Mesenchymal stem cell (in vitro differentiated cells and primary cell): ENCODE results near the gene SEMA3A.

Experiments
- DNase-seq: peaks from one replicate; pipeline ENCODE4 v3.0.0-alpha.2; 2013
- H2AFZ ChIP-seq: one replicate; pipeline ENCODE4 v1.6.1; 2013; ENCODE audit warnings: low read depth, mild to moderate bottlenecking, control low read depth, inconsistent platforms, low read length, moderate library complexity
- H2AK5ac ChIP-seq: 2 replicates; pipeline ENCODE4 v1.6.1; 2013; ENCODE audit warnings: low read length, moderate library complexity, mild to moderate bottlenecking, inconsistent platforms; ENCODE audit not compliant: severe bottlenecking
- H2BK120ac ChIP-seq: one replicate; pipeline ENCODE4 v1.6.1; 2013; ENCODE audit warnings: low read depth, mild to moderate bottlenecking, inconsistent platforms, low read length, moderate library complexity
- H2BK12ac ChIP-seq, 2 experiments: one replicate each; pipeline ENCODE4 v1.6.1; 2013; ENCODE audit warnings: inconsistent platforms in 2 of 2, low read length in 2 of 2, mild to moderate bottlenecking in 2 of 2, moderate library complexity in 2 of 2, control low read depth in 1 of 2
- H2BK15ac ChIP-seq: one replicate; pipeline ENCODE4 v1.6.1; 2013; ENCODE audit warnings: mild to moderate bottlenecking, low read depth, inconsistent platforms; ENCODE audit not compliant: poor library complexity, severe bottlenecking
- H2BK5ac ChIP-seq: 2 replicates; pipeline ENCODE4 v1.6.1; 2013; ENCODE audit warnings: low read depth, mild to moderate bottlenecking, low read length, control low read depth, inconsistent platforms; ENCODE audit not compliant: poor library complexity, severe bottlenecking
- H3K14ac ChIP-seq, 2 experiments: one replicate each; pipeline ENCODE4 v1.6.1; 2013; ENCODE audit warnings: inconsistent platforms in 2 of 2, low read length in 2 of 2, control low read depth in 1 of 2, mild to moderate bottlenecking in 1 of 2, moderate library complexity in 1 of 2
- H3K18ac ChIP-seq, 2 experiments: one replicate each; pipeline ENCODE4 v1.6.1; 2013; ENCODE audit warnings: inconsistent platforms in 2 of 2, low read length in 2 of 2, control low read depth in 1 of 2, low read depth in 1 of 2, mild to moderate bottlenecking in 1 of 2
- H3K23ac ChIP-seq, 2 experiments: one replicate each; pipeline ENCODE4 v1.6.1; 2013; ENCODE audit warnings: inconsistent platforms in 2 of 2, low read length in 2 of 2, mild to moderate bottlenecking in 2 of 2, moderate library complexity in 2 of 2, control low read depth in 1 of 2
- H3K27ac ChIP-seq: 2 replicates; pipeline ENCODE4 v1.5.1; 2013; ENCODE audit warnings: mild to moderate bottlenecking, moderate library complexity, low read length, control low read depth, inconsistent platforms; ENCODE audit not compliant: poor library complexity, severe bottlenecking
- H3K27me3 ChIP-seq, 2 experiments: 2 replicates each; pipeline versions ENCODE4 v1.6.1 to v1.7.0; 2013; ENCODE audit warnings: low read length in 2 of 2, mild to moderate bottlenecking in 2 of 2, moderate library complexity in 2 of 2, control low read depth in 1 of 2, inconsistent platforms in 1 of 2; ENCODE audit not compliant: control insufficient read depth in 1 of 2, insufficient read depth in 1 of 2
- H3K36me3 ChIP-seq, 2 experiments: 2 replicates each; pipeline versions ENCODE4 v1.6.1 to v1.7.0; 2013; ENCODE audit warnings: low read length in 2 of 2, control low read depth in 1 of 2, inconsistent platforms in 1 of 2, low read depth in 1 of 2, mild to moderate bottlenecking in 1 of 2; ENCODE audit not compliant: insufficient read depth in 2 of 2, control insufficient read depth in 1 of 2
- H3K4ac ChIP-seq, 2 experiments: one replicate each; pipeline ENCODE4 v1.6.1; 2013; ENCODE audit warnings: inconsistent platforms in 2 of 2, low read length in 2 of 2, mild to moderate bottlenecking in 2 of 2, moderate library complexity in 2 of 2, control low read depth in 1 of 2, low read depth in 1 of 2
- H3K4me1 ChIP-seq: 2 replicates; pipeline ENCODE4 v1.6.1; 2013; ENCODE audit warnings: low read depth, low read length, control low read depth; ENCODE audit not compliant: control insufficient read depth, insufficient read depth
- H3K4me2 ChIP-seq: 2 replicates; pipeline ENCODE4 v1.6.1; 2013; ENCODE audit warnings: low read length, mild to moderate bottlenecking, inconsistent platforms; ENCODE audit not compliant: poor library complexity, severe bottlenecking
- H3K4me3 ChIP-seq, 2 experiments: 2 replicates each; pipeline versions ENCODE4 v1.5.1 to v1.7.0; 2013; ENCODE audit warnings: low read length in 2 of 2, mild to moderate bottlenecking in 2 of 2, control low read depth in 1 of 2, low read depth in 1 of 2; ENCODE audit not compliant: insufficient read depth in 1 of 2
- H3K79me1 ChIP-seq: replicated peaks from 2 replicates; pipeline ENCODE4 v1.6.1; 2013; ENCODE audit warnings: mild to moderate bottlenecking, control low read depth, low read length, inconsistent platforms; ENCODE audit not compliant: poor library complexity, severe bottlenecking
- H3K9ac ChIP-seq: 2 replicates; pipeline ENCODE4 v1.7.0; 2013; ENCODE audit warnings: mild to moderate bottlenecking, low read length, moderate library complexity
- H3K9me3 ChIP-seq: 2 replicates; pipeline ENCODE4 v1.7.0; 2013; ENCODE audit warnings: mild to moderate bottlenecking, low read length; ENCODE audit not compliant: control insufficient read depth
- H4K8ac ChIP-seq: one replicate; pipeline ENCODE4 v1.6.1; 2013; ENCODE audit warnings: inconsistent platforms, mild to moderate bottlenecking, low read length, moderate library complexity
- H4K91ac ChIP-seq: one replicate; pipeline ENCODE4 v1.6.1; 2013; ENCODE audit warnings: mild to moderate bottlenecking, low read length, inconsistent platforms
- WGBS: methylation state at CpG from one replicate; pipeline ENCODE4 v1.1.7; 2013; ENCODE audit warnings: mixed read lengths; 5-methylcytosine and 5-hydroxymethylcytosine counted together

The SEMA3A gene

DNA sequence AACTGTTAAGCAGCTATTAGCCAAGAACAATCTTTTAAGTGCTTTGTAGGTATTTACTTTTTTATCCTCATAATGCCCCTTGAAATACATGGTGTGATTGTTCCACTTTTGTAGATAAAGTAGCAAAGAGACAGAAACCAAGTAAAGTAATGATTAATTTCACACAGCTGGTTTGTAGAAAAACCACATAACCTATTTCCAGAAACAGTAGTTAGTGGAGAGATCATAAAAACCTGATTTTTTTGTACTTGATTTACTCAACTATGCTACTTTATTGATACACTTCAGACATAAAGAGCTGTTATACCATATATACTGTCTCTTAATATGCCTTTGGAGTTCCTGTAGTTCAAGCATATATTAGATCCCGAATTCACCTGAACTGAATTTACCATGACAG, 118.4 kb downstream of the SEMA3A start:
- DNase-seq: no peak
- Histone ChIP-seq H2BK12ac (no peak overlapping the region), H2BK15ac (no peak overlapping the region), H3K9me3 (no peaks in the 10 kb centered on the region), H3K23ac (no peak overlapping the region), H3K14ac (no peak overlapping the region), H3K18ac (no peak overlapping the region), H2BK120ac (no peak overlapping the region), H2AK5ac (no peak overlapping the region), H4K91ac (no peak overlapping the region), H3K79me1 (no peaks in the 10 kb centered on the region), H2BK5ac (no peak overlapping the region), H3K4me2 (no peak overlapping the region), H3K36me3 (no peaks in the 10 kb centered on the region), H3K4ac (no peak overlapping the region), H3K4me1 (no peaks in the 10 kb centered on the region), H3K27ac (no peak overlapping the region), H3K9ac (no peak overlapping the region), H2AFZ (no peak overlapping the region), H3K27me3 (no peaks in the 10 kb centered on the region), H3K4me3 (no peak overlapping the region), H4K8ac (no peak overlapping the region)
- WGBS: 100% methylated on average over 1 of the region's 1 CpG

DNA sequence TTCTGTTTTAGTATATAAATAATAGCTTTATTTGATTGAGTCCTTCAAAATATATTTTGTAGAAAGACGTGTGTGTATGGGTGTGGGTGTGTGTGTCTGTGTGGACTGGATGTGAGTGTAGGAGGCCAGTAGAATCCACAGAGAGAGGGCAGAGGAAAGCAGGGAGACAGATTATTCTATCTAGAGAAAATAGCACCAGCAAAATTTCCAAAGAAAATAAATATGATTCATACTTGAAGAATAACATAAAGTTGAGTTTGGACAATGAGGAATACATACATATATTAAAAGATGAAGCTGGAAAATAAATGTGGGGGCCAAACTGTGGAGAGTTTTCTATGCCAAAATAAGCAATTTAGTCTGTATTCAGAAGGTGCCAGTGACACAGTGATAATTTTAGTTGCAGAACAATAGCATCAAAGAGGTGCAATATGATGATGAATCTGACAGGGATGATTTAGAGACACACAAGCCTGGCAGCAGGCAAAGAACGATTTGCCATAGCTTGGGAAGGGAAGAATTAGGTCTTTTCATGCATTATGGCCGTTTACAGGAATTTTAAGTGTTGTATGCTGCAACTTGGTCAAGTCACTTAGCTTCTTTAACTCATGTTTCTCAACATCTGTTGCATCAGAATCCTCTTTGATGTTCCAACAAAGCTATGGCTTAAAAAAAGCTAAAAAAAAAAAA, 121.3 kb downstream of the SEMA3A start:
- Histone ChIP-seq H3K18ac (no peak overlapping the region), H2AK5ac (no peak overlapping the region), H2AFZ (no peak overlapping the region), H4K91ac (no peak overlapping the region), H3K23ac (no peak overlapping the region), H2BK15ac (no peak overlapping the region), H3K14ac (no peak overlapping the region), H3K4me2 (no peak overlapping the region), H3K36me3 (no peaks in the 10 kb centered on the region), H3K9me3 (no peaks in the 10 kb centered on the region), H3K27ac (no peak overlapping the region), H3K27me3 (no peaks in the 10 kb centered on the region), H2BK120ac (no peak overlapping the region), H2BK5ac (no peak overlapping the region), H3K9ac (no peak overlapping the region), H3K79me1 (no peaks in the 10 kb centered on the region), H3K4ac (no peak overlapping the region), H3K4me3 (no peak overlapping the region), H2BK12ac (peak overlapping the region in 1 of 2 experiments; percentile 86), H3K4me1 (peaks cover 1% of the 10 kb centered on the region), H4K8ac (no peak overlapping the region)
- WGBS: 77% methylated on average over 3 of the region's 3 CpGs
- DNase-seq: peak; percentile 73

DNA sequence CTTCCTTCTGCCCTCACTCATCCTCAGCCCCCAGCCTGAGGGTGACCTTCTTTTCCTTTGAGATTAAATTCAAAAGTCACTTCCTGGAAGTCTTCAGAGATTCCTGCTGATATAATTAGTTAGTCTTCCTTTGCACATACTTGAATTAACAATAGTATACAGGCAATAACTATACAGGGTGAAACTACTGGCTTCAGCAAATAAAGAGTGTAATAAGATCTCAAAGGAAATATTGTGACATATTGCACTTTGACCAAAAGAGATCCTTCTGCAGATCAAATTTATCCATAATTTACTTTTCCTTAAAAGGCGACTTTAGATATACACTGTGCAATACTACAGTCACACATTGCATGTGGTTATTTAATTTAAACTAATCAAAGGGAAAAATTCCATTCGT, 123.8 kb downstream of the SEMA3A start:
- Histone ChIP-seq H2BK120ac (peak overlapping the region; percentile 19), H3K27me3 (no peaks in the 10 kb centered on the region), H3K36me3 (no peaks in the 10 kb centered on the region), H3K79me1 (no peaks in the 10 kb centered on the region), H2BK5ac (peak overlapping the region; percentile 31), H2BK15ac (no peak overlapping the region), H3K4me2 (no peak overlapping the region), H2AFZ (no peak overlapping the region), H3K14ac (no peak overlapping the region), H3K4me1 (peaks cover 1% of the 10 kb centered on the region), H3K18ac (no peak overlapping the region), H3K9me3 (no peaks in the 10 kb centered on the region), H3K27ac (peak overlapping the region; percentile 56), H3K4ac (no peak overlapping the region), H4K91ac (no peak overlapping the region), H2AK5ac (no peak overlapping the region), H4K8ac (no peak overlapping the region), H3K9ac (no peak overlapping the region), H3K4me3 (no peak overlapping the region), H2BK12ac (no peak overlapping the region), H3K23ac (no peak overlapping the region)
- WGBS: 80% methylated on average over 2 of the region's 2 CpGs
- DNase-seq: no peak

DNA sequence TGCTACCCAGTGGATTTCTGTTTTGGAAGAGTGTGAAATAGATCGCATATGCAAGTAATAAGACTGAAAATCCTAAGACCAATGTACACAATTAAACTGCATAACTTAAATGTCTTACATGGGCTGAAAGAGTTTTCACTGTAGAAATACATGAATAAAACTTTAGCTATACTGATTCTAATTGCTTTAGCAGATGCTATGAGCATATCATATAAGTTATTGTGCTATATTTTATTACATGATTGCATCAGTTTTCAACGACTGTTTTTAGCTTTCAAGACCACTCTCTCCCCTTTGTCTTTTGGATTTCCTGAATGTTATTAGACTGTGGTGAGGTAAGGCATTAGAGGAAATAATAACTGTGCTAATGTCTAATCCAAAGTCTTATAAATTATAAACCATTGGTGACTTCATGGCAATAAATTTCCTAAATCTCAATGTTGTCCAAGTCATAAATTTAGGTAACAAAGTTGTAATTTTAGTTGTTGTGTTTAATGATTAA, 124.5 kb downstream of the SEMA3A start:
- no peak overlapping the region for H2BK15ac ChIP-seq
- H3K27me3 ChIP-seq: no peaks in the 10 kb centered on the region
- no peaks in the 10 kb centered on the region for H3K9me3 ChIP-seq
- H3K9ac ChIP-seq: no peak overlapping the region
- H2AFZ ChIP-seq: no peak overlapping the region
- no peak overlapping the region for H2BK5ac ChIP-seq
- no peak for DNase-seq
- no peak overlapping the region for H2BK120ac ChIP-seq
- no CpG with 5 or more reads among the region's 2 CpGs for WGBS
- H3K27ac ChIP-seq: no peak overlapping the region
- H3K14ac ChIP-seq: no peak overlapping the region
- H3K4me1 ChIP-seq: peaks cover 1% of the 10 kb centered on the region
- no peak overlapping the region for H2AK5ac ChIP-seq
- H2BK12ac ChIP-seq: no peak overlapping the region
- no peak overlapping the region for H3K18ac ChIP-seq
- no peak overlapping the region for H4K91ac ChIP-seq
- no peak overlapping the region for H3K23ac ChIP-seq
- H3K79me1 ChIP-seq: no peaks in the 10 kb centered on the region
- H3K36me3 ChIP-seq: no peaks in the 10 kb centered on the region
- H3K4ac ChIP-seq: no peak overlapping the region
- H3K4me2 ChIP-seq: no peak overlapping the region
- H3K4me3 ChIP-seq: no peak overlapping the region
- H4K8ac ChIP-seq: no peak overlapping the region
